Measurements from ENCODE around the gene ATP8A2.

DNA sequence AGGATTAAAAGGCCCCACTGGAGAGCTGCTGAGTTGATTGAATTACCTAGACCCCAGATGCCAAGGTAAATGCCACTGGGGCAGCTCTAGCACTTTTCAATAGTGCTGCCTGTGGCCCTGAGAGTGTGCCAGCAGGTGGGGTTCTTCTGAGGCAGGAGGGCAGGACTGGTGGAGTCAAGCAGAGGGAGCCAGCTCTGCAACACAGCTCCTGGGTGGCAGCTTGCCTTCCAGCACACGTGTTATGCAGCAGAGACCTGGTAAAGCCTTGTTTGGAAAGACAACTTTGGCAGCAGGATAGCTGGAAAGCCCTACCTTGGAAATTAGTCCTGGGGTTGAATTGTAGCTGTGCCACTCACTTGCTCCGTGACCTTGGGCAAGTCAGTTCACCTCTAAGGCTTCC is 306.6 kb downstream of the ATP8A2 start:
- no peak for TF ChIP-seq EZH2 (IDR thresholded peaks at IDR 0.05; ENCODE audit: insufficient read depth, low read length)
- TF ChIP-seq, protein P1, sequence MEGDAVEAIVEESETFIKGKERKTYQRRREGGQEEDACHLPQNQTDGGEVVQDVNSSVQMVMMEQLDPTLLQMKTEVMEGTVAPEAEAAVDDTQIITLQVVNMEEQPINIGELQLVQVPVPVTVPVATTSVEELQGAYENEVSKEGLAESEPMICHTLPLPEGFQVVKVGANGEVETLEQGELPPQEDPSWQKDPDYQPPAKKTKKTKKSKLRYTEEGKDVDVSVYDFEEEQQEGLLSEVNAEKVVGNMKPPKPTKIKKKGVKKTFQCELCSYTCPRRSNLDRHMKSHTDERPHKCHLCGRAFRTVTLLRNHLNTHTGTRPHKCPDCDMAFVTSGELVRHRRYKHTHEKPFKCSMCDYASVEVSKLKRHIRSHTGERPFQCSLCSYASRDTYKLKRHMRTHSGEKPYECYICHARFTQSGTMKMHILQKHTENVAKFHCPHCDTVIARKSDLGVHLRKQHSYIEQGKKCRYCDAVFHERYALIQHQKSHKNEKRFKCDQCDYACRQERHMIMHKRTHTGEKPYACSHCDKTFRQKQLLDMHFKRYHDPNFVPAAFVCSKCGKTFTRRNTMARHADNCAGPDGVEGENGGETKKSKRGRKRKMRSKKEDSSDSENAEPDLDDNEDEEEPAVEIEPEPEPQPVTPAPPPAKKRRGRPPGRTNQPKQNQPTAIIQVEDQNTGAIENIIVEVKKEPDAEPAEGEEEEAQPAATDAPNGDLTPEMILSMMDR (IDR thresholded peaks at IDR 0.05; ENCODE audit: insufficient read depth, low read depth, low read length): no peak

All from astrocyte (in vitro differentiated cells and primary cell).